Esophagus (tissue), 2 donors: ENCODE data around the gene CSF1R. TPM values are rescaled to one million over a fixed set of nuclear protein-coding genes. Genes with fewer than 3 reads are reported as not detected.

Source experiments
- H3K27ac ChIP-seq, 2 donors: one replicate each; pipeline ENCODE4 v1.5.1; 2013; ENCODE audit warnings: low read depth in 2 of 2, mild to moderate bottlenecking in 2 of 2, inconsistent platforms in 1 of 2, low read length in 1 of 2, moderate library complexity in 1 of 2
- H3K27me3 ChIP-seq, 2 donors: one replicate each; pipeline ENCODE4 v1.6.1; 2013; ENCODE audit warnings: low read length in 2 of 2, control low read depth in 1 of 2, mild to moderate bottlenecking in 1 of 2; ENCODE audit not compliant: insufficient read depth in 2 of 2, control insufficient read depth in 1 of 2
- H3K36me3 ChIP-seq, 2 donors: one replicate each; pipeline ENCODE4 v1.6.1; 2013; ENCODE audit warnings: low read length in 1 of 2; ENCODE audit not compliant: control insufficient read depth in 2 of 2, insufficient read depth in 2 of 2
- H3K4me1 ChIP-seq, 2 donors: one replicate each; pipeline ENCODE4 v1.6.1; 2013; ENCODE audit warnings: low read length in 1 of 2; ENCODE audit not compliant: control insufficient read depth in 2 of 2, insufficient read depth in 2 of 2
- H3K4me3 ChIP-seq, 2 donors: one replicate each; pipeline ENCODE4 v1.5.1; 2013; ENCODE audit warnings: low read length in 2 of 2, mild to moderate bottlenecking in 2 of 2, low read depth in 1 of 2, moderate library complexity in 1 of 2
- H3K9me3 ChIP-seq, 2 donors: one replicate each; pipeline ENCODE4 v1.6.1; 2013; ENCODE audit warnings: mild to moderate bottlenecking in 2 of 2, low read depth in 1 of 2, low read length in 1 of 2, moderate library complexity in 1 of 2; ENCODE audit not compliant: control insufficient read depth in 2 of 2, insufficient read depth in 1 of 2
- WGBS, 2 donors: extraction: QIAGEN DNeasy Blood & Tissue Kit; methylation state at CpG; one replicate each; pipeline ENCODE4 v1.1.7; 2013; 5-methylcytosine and 5-hydroxymethylcytosine counted together
- polyA plus RNA-seq, 2 donors: library from polyadenylated mRNA; stranded (reverse); fragments of 200-250 nt; gene quantifications; one replicate each; pipeline ENCODE4 v1.2.3, GENCODE V29; 2013
- donor health status: healthy with polysubstance abuse.
- donor health status: Bipolar disorder and iron deficiency.

Gene CSF1R
- polyA plus RNA-seq, 2 donors: 2.0 to 4.9 TPM

DNA sequence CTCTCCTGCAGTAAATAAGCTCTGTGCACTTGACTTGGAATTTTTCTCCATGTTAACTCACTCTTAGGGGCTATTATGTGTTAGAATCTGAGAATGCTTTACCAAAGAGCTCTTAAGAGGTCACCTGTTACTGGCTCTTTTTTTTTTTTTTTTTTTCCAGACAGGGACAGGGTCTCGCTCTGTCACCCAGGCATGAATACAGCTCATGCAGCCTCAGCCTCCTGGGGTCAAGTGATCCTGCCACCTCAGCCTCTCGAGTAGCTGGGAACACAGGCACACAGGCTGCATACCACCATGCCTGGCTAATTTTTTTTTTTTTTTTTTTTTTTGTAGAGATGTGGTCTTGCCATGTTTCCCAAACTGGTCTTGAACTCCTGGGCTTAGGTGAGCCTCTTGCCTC, 63.7 kb downstream of the CSF1R start:
- H3K27ac ChIP-seq: peak overlapping the region in 1 of 2 donors; percentile 39
- WGBS, 2 donors: 86 to 91% methylated on average over 2 of the region's 2 CpGs

DNA sequence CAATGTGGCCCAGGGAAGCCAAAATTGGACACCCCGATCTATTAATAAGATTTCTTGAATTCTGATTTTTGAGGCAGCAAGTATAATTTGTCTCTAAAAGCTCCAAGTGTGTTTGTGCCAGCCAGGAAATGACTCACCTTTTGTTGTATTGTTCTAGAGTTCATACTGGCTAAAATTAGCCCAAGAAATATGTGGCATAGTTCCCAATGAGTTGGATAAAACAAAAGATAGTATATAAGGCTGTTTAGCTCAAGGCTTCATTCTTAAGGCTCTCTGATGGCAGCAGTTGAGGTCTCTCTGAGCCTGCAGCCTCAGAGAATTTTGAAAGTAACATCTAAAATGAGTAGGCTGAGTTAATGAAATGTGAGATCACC, 64.2 kb downstream of the CSF1R start:
- Histone ChIP-seq H3K4me3 (no peak overlapping the region), H3K27me3 (no peaks in the 10 kb centered on the region), H3K9me3 (no peaks in the 10 kb centered on the region), H3K27ac (peak overlapping the region; percentile 39 to 82), H3K4me1 (peaks cover 0 to 2% of the 10 kb centered on the region in 2 donors), H3K36me3 (peaks cover 8 to 15% of the 10 kb centered on the region in 2 donors)
- WGBS, 2 donors: 34 to 54% methylated on average over 1 of the region's 1 CpG

More for the DNA sequence above, 63.7 kb downstream of the CSF1R start:
- H3K27me3 ChIP-seq: no peaks in the 10 kb centered on the region
- peaks cover 0 to 2% of the 10 kb centered on the region in 2 donors for H3K4me1 ChIP-seq
- no peaks in the 10 kb centered on the region for H3K9me3 ChIP-seq
- no peak overlapping the region for H3K4me3 ChIP-seq
- peaks cover 8 to 15% of the 10 kb centered on the region in 2 donors for H3K36me3 ChIP-seq

- H3K36me3 ChIP-seq: peaks cover 5 to 15% of the 10 kb centered on the region in 2 donors
- 54 to 68% methylated on average over 13 of the region's 13 CpGs for WGBS, 2 donors
- H3K27ac ChIP-seq: peak overlapping the region; percentile 39 to 76
- H3K27me3 ChIP-seq: no peaks in the 10 kb centered on the region
- no peak overlapping the region for H3K4me3 ChIP-seq
- H3K4me1 ChIP-seq: peaks cover 0 to 2% of the 10 kb centered on the region in 2 donors
- H3K9me3 ChIP-seq: no peaks in the 10 kb centered on the region
These were observed 64.7 kb downstream of the CSF1R start for GRCh38 chr5:150021491-150022157.

GRCh38 chr5:150020249-150020648, 66.1 kb downstream of the CSF1R start:
- Histone ChIP-seq H3K4me3 (no peak overlapping the region), H3K36me3 (peaks cover 3 to 15% of the 10 kb centered on the region in 2 donors), H3K27me3 (no peaks in the 10 kb centered on the region), H3K9me3 (no peaks in the 10 kb centered on the region), H3K27ac (no peak overlapping the region), H3K4me1 (peaks cover 0 to 2% of the 10 kb centered on the region in 2 donors)
- 95 to 98% methylated on average over 1 of the region's 1 CpG for WGBS, 2 donors

GRCh38 chr5:150017226-150018005, 68.9 kb downstream of the CSF1R start:
- Histone ChIP-seq H3K36me3 (peaks cover 9 to 15% of the 10 kb centered on the region in 2 donors), H3K27ac (peak overlapping the region; percentile 20 to 49), H3K4me3 (no peak overlapping the region), H3K27me3 (no peaks in the 10 kb centered on the region), H3K4me1 (no peaks in the 10 kb centered on the region), H3K9me3 (no peaks in the 10 kb centered on the region)
- WGBS, 2 donors: 58 to 60% methylated on average over 6 of the region's 6 CpGs

- Histone ChIP-seq H3K27ac (no peak overlapping the region), H3K36me3 (peaks cover 11 to 16% of the 10 kb centered on the region in 2 donors)
These were observed 69.8 kb downstream of the CSF1R start for GRCh38 chr5:150016537-150016936.

GRCh38 chr5:150015415-150015814, 70.9 kb downstream of the CSF1R start:
- WGBS, 2 donors: 98% methylated on average over 3 of the region's 3 CpGs
- Histone ChIP-seq H3K4me3 (no peak overlapping the region), H3K36me3 (peaks cover 14 to 20% of the 10 kb centered on the region in 2 donors)

More at GRCh38 chr5:150016537-150016936, 69.8 kb downstream of the CSF1R start:
- Histone ChIP-seq H3K4me3 (no peak overlapping the region), H3K27me3 (no peaks in the 10 kb centered on the region), H3K4me1 (no peaks in the 10 kb centered on the region), H3K9me3 (no peaks in the 10 kb centered on the region)

GRCh38 chr5:150014456-150014855, 71.9 kb downstream of the CSF1R start:
- no peaks in the 10 kb centered on the region for H3K27me3 ChIP-seq
- WGBS, 2 donors: 95 to 97% methylated on average over 3 of the region's 3 CpGs
- H3K4me3 ChIP-seq: no peak overlapping the region
- H3K9me3 ChIP-seq: no peaks in the 10 kb centered on the region
- H3K36me3 ChIP-seq: peaks cover 19 to 23% of the 10 kb centered on the region in 2 donors
- no peak overlapping the region for H3K27ac ChIP-seq
- peaks cover 0 to 2% of the 10 kb centered on the region in 2 donors for H3K4me1 ChIP-seq

More at GRCh38 chr5:150015415-150015814, 70.9 kb downstream of the CSF1R start:
- no peaks in the 10 kb centered on the region for H3K9me3 ChIP-seq
- H3K27me3 ChIP-seq: no peaks in the 10 kb centered on the region
- H3K27ac ChIP-seq: no peak overlapping the region
- no peaks in the 10 kb centered on the region for H3K4me1 ChIP-seq

DNA sequence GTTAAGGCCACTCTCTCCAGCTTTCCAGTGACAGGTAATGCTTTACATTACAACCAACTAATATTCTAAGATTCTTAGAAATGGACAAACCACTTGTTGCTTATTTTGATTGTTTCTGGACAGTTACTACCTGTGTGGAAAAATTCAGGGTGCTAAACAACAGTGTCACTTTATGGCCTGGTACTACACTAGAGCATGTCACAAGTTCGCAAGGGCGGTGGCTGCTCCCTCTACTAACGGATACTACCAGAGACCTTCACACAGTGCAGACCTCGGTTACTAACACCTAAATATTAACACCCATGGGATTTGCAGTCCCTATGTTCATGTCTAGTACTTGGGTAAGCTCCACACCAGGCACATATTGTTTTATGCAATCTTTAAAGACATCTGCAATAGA, 72.4 kb downstream of the CSF1R start:
- Histone ChIP-seq H3K27ac (no peak overlapping the region), H3K4me3 (no peak overlapping the region), H3K4me1 (peaks cover 0 to 2% of the 10 kb centered on the region in 2 donors), H3K36me3 (peaks cover 19 to 23% of the 10 kb centered on the region in 2 donors), H3K9me3 (no peaks in the 10 kb centered on the region), H3K27me3 (no peaks in the 10 kb centered on the region)
- 95 to 97% methylated on average over 4 of the region's 4 CpGs for WGBS, 2 donors
